ENCODE data around the gene PIP5KL1. TPM values are rescaled to one million over a fixed set of nuclear protein-coding genes. Genes with fewer than 3 reads are reported as not detected.

Gene PIP5KL1
- total RNA-seq, 3 donors from 2014 or later (not counting 1 experiment from before 2014, with no cell fraction given), result 0.52 to 1.4 (median 0.97) TPM

DNA sequence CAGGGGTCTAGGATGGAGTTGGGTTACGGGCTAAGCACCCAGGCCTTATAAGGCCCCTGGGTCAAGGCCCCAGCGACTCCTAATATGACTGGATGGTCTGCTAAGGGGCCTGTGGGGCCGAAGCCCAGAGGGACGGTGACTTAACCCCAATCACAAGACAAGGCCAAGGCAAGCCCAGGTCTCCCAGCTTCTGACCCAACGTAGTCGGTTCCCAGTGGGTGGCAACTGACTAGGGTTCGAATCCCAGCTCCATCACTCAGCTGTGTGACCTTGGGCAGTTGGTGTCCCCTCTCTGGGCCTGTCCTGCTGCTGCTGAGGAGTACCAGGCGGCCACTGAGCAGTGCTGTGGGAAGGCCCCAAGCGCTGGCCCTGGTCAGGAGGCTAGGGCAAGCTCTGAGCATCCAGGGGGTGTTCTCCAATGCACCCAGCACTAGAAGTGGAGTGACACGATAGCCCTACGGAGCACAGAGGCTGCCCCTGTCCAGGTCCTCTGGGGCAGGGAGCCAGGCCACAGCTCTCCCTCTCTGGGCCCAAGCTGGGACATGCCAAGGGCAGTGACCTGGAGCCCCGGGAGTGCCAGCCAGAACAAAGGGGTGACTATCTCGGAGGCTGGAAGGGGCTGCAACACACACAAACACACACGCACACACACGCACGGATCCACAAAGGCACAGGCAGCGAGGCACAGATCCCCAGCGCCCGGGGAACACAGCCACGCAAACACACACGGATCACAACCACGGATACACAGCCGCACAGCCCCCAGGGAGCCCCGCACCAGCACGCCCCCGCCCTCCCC, 53.6 kb downstream of the PIP5KL1 start:
- Mint-ChIP-seq H3K27me3 (ENCODE audit: low read depth in 2 of 2) (no peaks in the 10 kb centered on the region), H3K36me3 (no peaks in the 10 kb centered on the region), H3K27ac (no peak overlapping the region), H3K9me3 (no peaks in the 10 kb centered on the region), H3K4me1 (peaks cover 8 to 9% of the 10 kb centered on the region in 2 donors), H3K4me3 (peak overlapping the region; percentile 40)
- Histone ChIP-seq H3K27me3 (ENCODE audit: control insufficient read depth, insufficient read depth, low read length) (no peaks in the 10 kb centered on the region), H3K4me3 (ENCODE audit: low read length) (no peak overlapping the region), H3K4me1 (ENCODE audit: control insufficient read depth, insufficient read depth, low read length) (peaks cover 8% of the 10 kb centered on the region), H3K9me3 (ENCODE audit: control insufficient read depth, insufficient read depth, low read length) (no peaks in the 10 kb centered on the region), H3K36me3 (ENCODE audit: control insufficient read depth, insufficient read depth, low read length) (no peaks in the 10 kb centered on the region), H3K27ac (ENCODE audit: low read length) (no peak overlapping the region)
- WGBS (ENCODE audit: insufficient coverage), result 47% methylated on average over 26 of the region's 26 CpGs
- TF ChIP-seq, protein P1, sequence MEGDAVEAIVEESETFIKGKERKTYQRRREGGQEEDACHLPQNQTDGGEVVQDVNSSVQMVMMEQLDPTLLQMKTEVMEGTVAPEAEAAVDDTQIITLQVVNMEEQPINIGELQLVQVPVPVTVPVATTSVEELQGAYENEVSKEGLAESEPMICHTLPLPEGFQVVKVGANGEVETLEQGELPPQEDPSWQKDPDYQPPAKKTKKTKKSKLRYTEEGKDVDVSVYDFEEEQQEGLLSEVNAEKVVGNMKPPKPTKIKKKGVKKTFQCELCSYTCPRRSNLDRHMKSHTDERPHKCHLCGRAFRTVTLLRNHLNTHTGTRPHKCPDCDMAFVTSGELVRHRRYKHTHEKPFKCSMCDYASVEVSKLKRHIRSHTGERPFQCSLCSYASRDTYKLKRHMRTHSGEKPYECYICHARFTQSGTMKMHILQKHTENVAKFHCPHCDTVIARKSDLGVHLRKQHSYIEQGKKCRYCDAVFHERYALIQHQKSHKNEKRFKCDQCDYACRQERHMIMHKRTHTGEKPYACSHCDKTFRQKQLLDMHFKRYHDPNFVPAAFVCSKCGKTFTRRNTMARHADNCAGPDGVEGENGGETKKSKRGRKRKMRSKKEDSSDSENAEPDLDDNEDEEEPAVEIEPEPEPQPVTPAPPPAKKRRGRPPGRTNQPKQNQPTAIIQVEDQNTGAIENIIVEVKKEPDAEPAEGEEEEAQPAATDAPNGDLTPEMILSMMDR (IDR thresholded peaks at IDR 0.05), result no peak
- DNase-seq (no peak), ATAC-seq (peak in 1 of 3 donors; percentile 20)
- intact Hi-C loops (cut with micrococcal nuclease), result no loop called here

DNA sequence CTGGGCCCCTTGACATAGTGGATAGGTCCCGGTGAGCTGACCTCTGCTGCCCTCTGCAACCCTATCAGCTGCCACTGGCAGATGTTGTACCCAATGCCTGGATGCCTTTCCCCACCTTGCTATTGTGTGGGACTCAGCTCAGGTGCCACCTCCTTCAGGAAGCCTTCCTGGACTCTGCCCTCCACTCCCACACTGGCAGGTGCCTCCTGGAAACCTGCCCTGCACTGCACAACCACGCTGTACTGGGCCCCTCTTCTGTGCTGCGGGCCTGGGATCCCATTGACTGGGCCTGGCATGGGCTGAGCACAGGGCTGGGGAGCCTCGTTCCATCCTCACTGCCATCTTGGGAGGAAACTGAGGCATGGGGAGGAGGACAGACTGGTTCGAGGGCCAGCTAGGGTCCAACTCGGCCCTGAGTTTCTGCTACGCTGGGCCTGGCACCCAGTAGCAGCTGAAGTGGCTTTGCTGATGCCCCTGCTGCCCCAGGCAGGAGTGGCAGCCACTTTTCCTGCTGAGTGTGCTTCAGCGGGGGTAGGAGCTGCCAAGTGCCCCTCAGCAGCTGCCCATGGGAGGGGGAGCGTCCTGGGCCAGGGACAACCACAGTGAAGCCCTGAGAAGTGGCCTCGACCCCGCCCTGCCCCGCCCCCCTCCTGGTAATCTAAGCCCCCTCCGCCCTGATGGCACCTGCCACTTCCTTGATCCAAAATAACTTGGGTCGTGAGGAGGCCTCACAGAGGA, 54.4 kb downstream of the PIP5KL1 start:
- 86% methylated on average over 14 of the region's 14 CpGs for WGBS (ENCODE audit: insufficient coverage)
- Histone ChIP-seq H3K27ac (ENCODE audit: low read length) (no peak overlapping the region), H3K9me3 (ENCODE audit: control insufficient read depth, insufficient read depth, low read length) (no peaks in the 10 kb centered on the region), H3K36me3 (ENCODE audit: control insufficient read depth, insufficient read depth, low read length) (no peaks in the 10 kb centered on the region), H3K4me3 (ENCODE audit: low read length) (no peak overlapping the region), H3K27me3 (ENCODE audit: control insufficient read depth, insufficient read depth, low read length) (no peaks in the 10 kb centered on the region), H3K4me1 (ENCODE audit: control insufficient read depth, insufficient read depth, low read length) (peaks cover 8% of the 10 kb centered on the region)
- Mint-ChIP-seq H3K4me1 (peaks cover 8 to 9% of the 10 kb centered on the region in 2 donors), H3K36me3 (no peaks in the 10 kb centered on the region), H3K27ac (no peak overlapping the region), H3K27me3 (ENCODE audit: low read depth in 2 of 2) (no peaks in the 10 kb centered on the region), H3K9me3 (no peaks in the 10 kb centered on the region), H3K4me3 (no peak overlapping the region)
- DNase-seq (no peak), ATAC-seq (no peak)
- intact Hi-C loops (cut with micrococcal nuclease), result no loop called here
- TF ChIP-seq, protein P1 (IDR thresholded peaks at IDR 0.05), result no peak

- Histone ChIP-seq H3K27ac (ENCODE audit: low read length) (no peak overlapping the region), H3K27me3 (ENCODE audit: control insufficient read depth, insufficient read depth, low read length) (no peaks in the 10 kb centered on the region), H3K36me3 (ENCODE audit: control insufficient read depth, insufficient read depth, low read length) (no peaks in the 10 kb centered on the region), H3K9me3 (ENCODE audit: control insufficient read depth, insufficient read depth, low read length) (no peaks in the 10 kb centered on the region), H3K4me1 (ENCODE audit: control insufficient read depth, insufficient read depth, low read length) (peaks cover 8% of the 10 kb centered on the region), H3K4me3 (ENCODE audit: low read length) (no peak overlapping the region)
- 87% methylated on average over 10 of the region's 10 CpGs for WGBS (ENCODE audit: insufficient coverage)
- no peak overlapping the region for H3K4me3 Mint-ChIP-seq
- no peaks in the 10 kb centered on the region for H3K36me3 Mint-ChIP-seq
- ATAC-seq (no peak), DNase-seq (no peak)
- peaks cover 8 to 9% of the 10 kb centered on the region in 2 donors for H3K4me1 Mint-ChIP-seq
- no peaks in the 10 kb centered on the region for H3K27me3 Mint-ChIP-seq (ENCODE audit: low read depth in 2 of 2)
- intact Hi-C loops (cut with micrococcal nuclease), result no loop called here
- TF ChIP-seq, protein P1 (IDR thresholded peaks at IDR 0.05), result no peak
- peak overlapping the region in 1 of 2 donors; percentile 68 for H3K27ac Mint-ChIP-seq
- no peaks in the 10 kb centered on the region for H3K9me3 Mint-ChIP-seq
These were observed 55.1 kb downstream of the PIP5KL1 start for GRCh38 chr9:127875306-127875966.
